AG09309 (cell line): ENCODE data around the gene COL7A1.

ENCODE experiments used
- DNase-seq: peaks from one replicate; pipeline ENCODE4 v3.0.0-alpha.2; 2010; ENCODE audit warnings: low read depth
- H3K4me3 ChIP-seq: 2 replicates; pipeline ENCODE4 v1.5.1; 2011; ENCODE audit warnings: mild to moderate bottlenecking, low read depth, low read length, moderate library complexity; ENCODE audit not compliant: control insufficient read depth
- CTCF ChIP-seq: IDR thresholded peaks from 2 replicates; pipeline ENCODE4 v1.5.1; 2011; ENCODE audit warnings: mild to moderate bottlenecking, low read depth, low read length, inconsistent platforms; ENCODE audit not compliant: insufficient read depth, control insufficient read depth; ENCODE audit errors: missing control alignments

The COL7A1 gene

GRCh38 chr3:48635222-48636021, 40.3 kb upstream of the COL7A1 start, which contains the start of gene SLC26A6:
SLC26A6 (minus strand) TSS chr3:48635461; CDS start chr3:48635393, 68 bp downstream.
- TF ChIP-seq CTCF = peak; percentile 71
- peak within 1 kb of the TSS; percentile 92 for H3K4me3 ChIP-seq
- DNase-seq = peak; percentile 79

GRCh38 chr3:48634661-48635221, 39.6 kb upstream of the COL7A1 start:
- no peak for TF ChIP-seq CTCF
- no peak for DNase-seq
- H3K4me3 ChIP-seq = peak overlapping the region; percentile 92

GRCh38 chr3:48633743-48634142, 38.6 kb upstream of the COL7A1 start:
- no peak overlapping the region; the same call in 1 of the 2 replicates for H3K4me3 ChIP-seq
- DNase-seq = no peak
- TF ChIP-seq CTCF = no peak

GRCh38 chr3:48633256-48633655, 38.1 kb upstream of the COL7A1 start:
- no peak overlapping the region for H3K4me3 ChIP-seq
- DNase-seq = no peak
- TF ChIP-seq CTCF = no peak

- H3K4me3 ChIP-seq = no peak overlapping the region
- TF ChIP-seq CTCF = no peak
- no peak for DNase-seq
Observed at GRCh38 chr3:48631516-48632448, 36.7 kb upstream of the COL7A1 start.

DNA sequence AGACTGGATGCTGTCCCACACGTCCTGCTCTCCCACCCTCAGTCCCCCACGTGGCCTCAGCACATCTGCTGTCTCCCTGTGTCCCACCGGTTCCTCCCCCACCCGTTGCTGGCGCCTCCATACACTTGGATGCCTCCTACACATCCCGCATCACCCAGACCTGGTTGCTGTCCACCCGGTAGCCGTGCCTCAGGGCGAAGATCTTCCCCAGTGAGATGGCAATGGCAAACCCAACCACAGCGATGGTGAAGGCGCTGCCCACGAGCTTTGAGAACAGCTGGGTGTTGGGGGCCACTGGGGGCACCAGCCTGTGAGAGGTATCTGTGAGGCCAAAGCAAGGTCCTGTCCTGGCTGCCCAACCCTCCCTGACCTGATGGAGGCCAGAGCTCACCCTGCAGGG, 35.7 kb upstream of the COL7A1 start:
- no peak for DNase-seq
- no peak for TF ChIP-seq CTCF
- H3K4me3 ChIP-seq = no peak overlapping the region
